KMS-11 (cell line): Measurements from ENCODE around the gene UBTD1.

ENCODE experiments used
- H2AFZ ChIP-seq: fragments of 200-600 bp; sonication (generic); 2 replicates; pipeline ENCODE4 v1.6.1; 2016; ENCODE audit warnings: antibody characterized with exemption, mixed run types, low read depth
- H3K27ac ChIP-seq: fragments of 200-600 bp; sonication (generic); 2 replicates; pipeline ENCODE4 v1.6.1; 2016; ENCODE audit warnings: mild to moderate bottlenecking, mixed run types
- H3K27me3 ChIP-seq: fragments of 200-600 bp; sonication (generic); 2 replicates; pipeline ENCODE4 v1.6.1; 2017; ENCODE audit warnings: mild to moderate bottlenecking, low read depth, mixed run types, moderate library complexity; ENCODE audit not compliant: insufficient read depth
- H3K36me3 ChIP-seq: fragments of 200-600 bp; sonication (generic); 2 replicates; pipeline ENCODE4 v1.6.1; 2017; ENCODE audit warnings: mild to moderate bottlenecking, mixed run types; ENCODE audit not compliant: insufficient read depth
- H3K4me1 ChIP-seq: fragments of 200-600 bp; sonication (generic); 2 replicates; pipeline ENCODE4 v1.6.1; 2016; ENCODE audit warnings: mild to moderate bottlenecking, low read depth, mixed run types; ENCODE audit not compliant: poor library complexity, severe bottlenecking
- H3K4me2 ChIP-seq: fragments of 200-600 bp; sonication (generic); 2 replicates; pipeline ENCODE4 v1.7.0; 2016; ENCODE audit warnings: mild to moderate bottlenecking, mixed run types
- H3K4me3 ChIP-seq: fragments of 200-600 bp; sonication (generic); IDR thresholded peaks from 2 replicates; pipeline ENCODE4 v1.6.1; 2017; ENCODE audit warnings: low read depth, low read length, mixed read lengths; ENCODE audit not compliant: insufficient read depth
- H3K79me2 ChIP-seq: fragments of 200-600 bp; sonication (generic); 2 replicates; pipeline ENCODE4 v1.6.1; 2016; ENCODE audit warnings: low read depth, mixed run types; ENCODE audit not compliant: insufficient read depth
- H3K9ac ChIP-seq: fragments of 200-600 bp; sonication (generic); 2 replicates; pipeline ENCODE4 v1.6.1; 2016; ENCODE audit warnings: mild to moderate bottlenecking, mixed run types
- H4K20me1 ChIP-seq: fragments of 200-600 bp; sonication (generic); 2 replicates; pipeline ENCODE4 v1.6.1; 2016; ENCODE audit warnings: mild to moderate bottlenecking, mixed run types; ENCODE audit not compliant: insufficient read depth
- TF ChIP-seq, protein P1 (sequence below): fragments of 200-600 bp; sonication (generic); conservative IDR thresholded peaks from 2 replicates; pipeline ENCODE4 v1.6.1; 2017; ENCODE audit warnings: low read depth, mild to moderate bottlenecking, antibody characterized with exemption, low read length, moderate library complexity, mixed read lengths

UBTD1 gene

DNA sequence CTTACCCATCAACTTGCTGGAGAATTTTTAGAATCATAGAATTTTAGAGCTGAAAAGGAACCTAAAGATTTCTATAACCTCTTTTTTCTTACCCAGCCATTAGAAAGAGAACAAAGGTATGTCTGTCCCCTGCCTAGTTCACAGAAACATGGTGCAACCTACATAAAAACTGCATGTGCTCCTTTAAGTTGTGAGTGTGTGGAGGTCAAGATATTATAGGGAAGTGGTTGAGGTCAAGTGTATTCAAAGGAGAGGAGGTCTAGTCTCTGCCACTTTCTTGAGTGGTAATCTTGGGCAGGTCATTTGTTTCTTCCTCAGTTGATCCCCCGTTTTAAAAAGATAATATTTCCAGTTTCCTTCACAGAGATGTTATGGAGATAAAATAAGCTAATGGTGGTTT is 6.4 kb downstream of the UBTD1 start:
- no peaks in the 10 kb centered on the region for H4K20me1 ChIP-seq
- H2AFZ ChIP-seq, result no peak overlapping the region
- H3K4me1 ChIP-seq, result no peaks in the 10 kb centered on the region
- H3K36me3 ChIP-seq, result no peaks in the 10 kb centered on the region
- no peak overlapping the region for H3K27ac ChIP-seq
- TF ChIP-seq, protein P1, sequence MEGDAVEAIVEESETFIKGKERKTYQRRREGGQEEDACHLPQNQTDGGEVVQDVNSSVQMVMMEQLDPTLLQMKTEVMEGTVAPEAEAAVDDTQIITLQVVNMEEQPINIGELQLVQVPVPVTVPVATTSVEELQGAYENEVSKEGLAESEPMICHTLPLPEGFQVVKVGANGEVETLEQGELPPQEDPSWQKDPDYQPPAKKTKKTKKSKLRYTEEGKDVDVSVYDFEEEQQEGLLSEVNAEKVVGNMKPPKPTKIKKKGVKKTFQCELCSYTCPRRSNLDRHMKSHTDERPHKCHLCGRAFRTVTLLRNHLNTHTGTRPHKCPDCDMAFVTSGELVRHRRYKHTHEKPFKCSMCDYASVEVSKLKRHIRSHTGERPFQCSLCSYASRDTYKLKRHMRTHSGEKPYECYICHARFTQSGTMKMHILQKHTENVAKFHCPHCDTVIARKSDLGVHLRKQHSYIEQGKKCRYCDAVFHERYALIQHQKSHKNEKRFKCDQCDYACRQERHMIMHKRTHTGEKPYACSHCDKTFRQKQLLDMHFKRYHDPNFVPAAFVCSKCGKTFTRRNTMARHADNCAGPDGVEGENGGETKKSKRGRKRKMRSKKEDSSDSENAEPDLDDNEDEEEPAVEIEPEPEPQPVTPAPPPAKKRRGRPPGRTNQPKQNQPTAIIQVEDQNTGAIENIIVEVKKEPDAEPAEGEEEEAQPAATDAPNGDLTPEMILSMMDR, result no peak
- H3K9ac ChIP-seq, result no peak overlapping the region
- no peak overlapping the region for H3K4me3 ChIP-seq
- no peak overlapping the region for H3K4me2 ChIP-seq
- H3K79me2 ChIP-seq, result no peaks in the 10 kb centered on the region
- peaks cover 10% of the 10 kb centered on the region; the same call in 1 of the 2 replicates for H3K27me3 ChIP-seq

DNA sequence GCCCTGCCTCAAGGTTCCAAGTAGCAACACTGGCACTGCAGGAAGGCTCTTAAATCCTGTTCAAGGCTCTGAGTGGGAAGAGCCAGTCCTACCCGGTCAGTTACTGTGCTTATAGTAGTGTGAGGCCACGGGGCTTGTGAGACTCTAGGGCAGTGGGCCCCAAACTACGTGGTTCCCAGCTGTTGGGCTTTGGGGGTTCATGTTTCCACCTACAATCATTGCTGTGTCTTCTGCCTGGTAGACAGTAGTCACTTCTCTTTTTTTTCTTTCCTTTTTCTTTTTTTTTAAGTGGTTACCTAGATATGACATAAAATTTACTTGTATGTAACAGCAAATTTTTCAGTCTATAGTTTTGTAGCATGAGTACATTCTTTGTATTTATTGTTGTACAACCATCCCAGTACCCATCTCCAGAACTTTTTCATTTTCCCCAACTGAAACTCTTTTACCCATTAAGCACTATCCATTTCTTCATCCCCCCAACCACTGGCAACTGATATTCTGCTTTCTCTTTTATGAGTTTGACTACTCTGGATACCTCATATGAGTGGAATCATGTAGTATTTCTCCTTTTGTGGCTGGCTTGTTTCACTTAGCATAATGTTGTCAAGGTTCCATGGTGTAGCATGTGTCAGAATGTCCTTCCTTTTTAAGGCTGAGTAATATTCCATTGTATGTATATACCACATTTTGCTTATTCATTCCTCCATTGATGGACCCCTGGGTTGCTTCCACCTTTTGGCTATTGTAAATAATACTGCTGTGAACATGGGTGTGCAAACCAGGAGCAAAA is 7.7 kb downstream of the UBTD1 start:
- Histone ChIP-seq H3K4me1 (no peaks in the 10 kb centered on the region), H3K4me3 (no peak overlapping the region), H3K79me2 (no peaks in the 10 kb centered on the region), H2AFZ (no peak overlapping the region), H3K9ac (no peak overlapping the region), H4K20me1 (no peaks in the 10 kb centered on the region), H3K27me3 (no peaks in the 10 kb centered on the region), H3K27ac (no peak overlapping the region), H3K4me2 (no peak overlapping the region), H3K36me3 (no peaks in the 10 kb centered on the region)
- TF ChIP-seq, protein P1, result no peak

DNA sequence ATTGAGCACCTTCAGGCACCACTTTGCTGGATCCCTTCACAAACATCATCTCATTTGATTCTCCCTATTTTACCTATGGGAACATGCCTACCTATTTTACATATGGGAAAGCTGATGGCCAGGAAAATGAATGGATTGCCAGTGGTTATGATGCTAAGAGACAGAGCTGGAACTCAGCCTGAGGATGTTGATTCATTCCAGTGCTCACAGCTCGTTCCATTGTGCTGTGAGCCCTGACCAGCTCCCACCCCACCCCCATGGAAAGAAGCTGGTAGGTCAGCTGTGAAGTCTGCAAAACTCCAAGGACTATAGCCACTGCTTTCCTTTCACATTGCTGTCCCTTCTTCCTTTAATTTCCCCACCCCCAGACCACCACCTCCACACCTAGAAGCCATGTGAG is 9.6 kb downstream of the UBTD1 start:
- no peaks in the 10 kb centered on the region for H3K4me1 ChIP-seq
- no peak overlapping the region for H3K9ac ChIP-seq
- H2AFZ ChIP-seq, result no peak overlapping the region
- no peak overlapping the region for H3K27ac ChIP-seq
- no peaks in the 10 kb centered on the region for H3K79me2 ChIP-seq
- no peaks in the 10 kb centered on the region for H3K36me3 ChIP-seq
- H4K20me1 ChIP-seq, result no peaks in the 10 kb centered on the region
- no peaks in the 10 kb centered on the region for H3K27me3 ChIP-seq
- H3K4me2 ChIP-seq, result no peak overlapping the region
- H3K4me3 ChIP-seq, result no peak overlapping the region
- TF ChIP-seq, protein P1, result no peak

DNA sequence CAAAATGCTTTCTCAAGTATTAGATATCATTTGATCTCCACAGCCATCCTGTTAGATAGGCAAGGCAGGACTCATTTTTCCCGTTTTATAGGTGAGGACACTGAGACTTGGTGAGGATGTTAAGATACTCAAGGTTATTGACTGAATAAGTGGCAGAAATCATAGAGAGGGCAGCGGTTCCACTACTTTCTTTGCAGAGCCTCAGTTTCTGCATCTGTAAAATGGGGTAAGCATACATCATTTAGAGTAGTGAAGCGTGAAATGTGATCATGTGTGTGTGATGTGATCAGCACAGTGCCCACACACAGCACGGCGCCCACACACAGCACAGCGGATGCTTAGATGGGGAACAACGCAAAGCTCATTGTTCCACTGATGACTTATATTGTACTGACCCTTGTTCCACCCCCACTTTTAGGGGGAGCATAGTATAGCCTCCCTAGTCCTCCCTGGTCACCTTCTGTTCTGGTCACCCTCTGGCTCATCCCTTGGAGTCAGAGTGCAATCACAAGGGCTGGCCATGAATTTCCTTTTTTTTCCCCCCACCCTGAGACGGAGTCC is 10.5 kb downstream of the UBTD1 start:
- no peaks in the 10 kb centered on the region for H3K4me1 ChIP-seq
- H3K4me2 ChIP-seq, result no peak overlapping the region
- H3K4me3 ChIP-seq, result no peak overlapping the region
- no peak overlapping the region for H2AFZ ChIP-seq
- TF ChIP-seq, protein P1, result no peak
- no peak overlapping the region for H3K9ac ChIP-seq
- H4K20me1 ChIP-seq, result no peaks in the 10 kb centered on the region
- H3K27me3 ChIP-seq, result no peaks in the 10 kb centered on the region
- H3K79me2 ChIP-seq, result no peaks in the 10 kb centered on the region
- H3K27ac ChIP-seq, result no peak overlapping the region
- no peaks in the 10 kb centered on the region for H3K36me3 ChIP-seq
